Gastroesophageal sphincter (tissue), 4 donors: ENCODE data around the gene GPR183. TPM values are rescaled to one million over a fixed set of nuclear protein-coding genes. Genes with fewer than 3 reads are reported as not detected.
A peak's percentile ranks its signal among the peaks of the same experiment; 100 is the strongest.

ENCODE experiments used
- ATAC-seq: fragments of 150-250 bp; one replicate; pipeline ENCODE4 v1.9.1; 2016; ENCODE audit warnings: mild to moderate bottlenecking, moderate library complexity
- H3K27ac ChIP-seq, 4 donors: fragments of 200-600 bp; sonication (generic) in 3 of 4; 1 replicate in 3 of 4; 2 replicates in 1 of 4; pipeline ENCODE4 v1.5.1; 2016 to 2019
- H3K27me3 ChIP-seq: fragments of 200-600 bp; sonication (generic); one replicate; pipeline ENCODE4 v1.5.1; 2019
- H3K36me3 ChIP-seq, 2 donors: fragments of 200-600 bp; sonication (generic); one replicate each; pipeline ENCODE4 v1.5.1; 2019; ENCODE audit warnings: control low read depth in 1 of 2
- H3K4me1 ChIP-seq, 3 donors: fragments of 200-600 bp; sonication (generic); 1 replicate in 2 of 3; 2 replicates in 1 of 3; pipeline ENCODE4 v1.5.1; 2016 to 2019; ENCODE audit warnings: control low read depth in 2 of 3
- H3K4me3 ChIP-seq, 2 donors: fragments of 200-600 bp; sonication (generic); one replicate each; pipeline ENCODE4 v1.5.1; 2019; ENCODE audit warnings: mild to moderate bottlenecking in 1 of 2, moderate library complexity in 1 of 2
- H3K9me3 ChIP-seq, 3 donors: fragments of 200-600 bp; sonication (generic); one replicate each; pipeline ENCODE4 v1.5.1; 2017 to 2019; ENCODE audit warnings: control low read depth in 2 of 3
- EP300 ChIP-seq: sonication (generic); formaldehyde crosslinking; IDR thresholded peaks from one replicate; pipeline ENCODE4 v1.6.1; 2017; ENCODE audit warnings: antibody characterized with exemption, mild to moderate bottlenecking
- POLR2A ChIP-seq, 2 donors: fragments of 450-650 bp; IDR thresholded peaks; one replicate each; pipeline ENCODE4 v1.6.1; 2017; ENCODE audit warnings: antibody characterized with exemption in 2 of 2, mild to moderate bottlenecking in 2 of 2, moderate library complexity in 1 of 2
- POLR2AphosphoS5 ChIP-seq: sonication (generic); formaldehyde crosslinking; IDR thresholded peaks from one replicate; pipeline ENCODE4 v1.6.1; 2017; ENCODE audit warnings: antibody characterized with exemption
- WGBS, 2 donors: methylation state at CpG; one replicate each; pipeline ENCODE4 v1.1.5; 2018; ENCODE audit warnings: low coverage in 1 of 2; 5-methylcytosine and 5-hydroxymethylcytosine counted together
- total RNA-seq, 4 donors: library from RNA; depleted of rRNA; stranded (reverse); fragments of >200 nt; gene quantifications; one replicate each; pipeline ENCODE4 v1.1.0, GENCODE V29; 2016
- TF ChIP-seq, protein P1 (sequence below), 4 experiments: fragments of 200-600 bp in 2 of 4; fragments of 450-650 bp in 2 of 4; sonication (generic) in 1 of 4; IDR thresholded peaks; one replicate each; pipeline ENCODE4 v1.5.1; 2017 to 2019; ENCODE audit warnings: antibody characterized with exemption in 4 of 4, mild to moderate bottlenecking in 2 of 4, moderate library complexity in 2 of 4

GPR183 gene
- total RNA-seq, 4 donors from 2014 or later = 11.5 to 23.8 (median 18.1) TPM

DNA sequence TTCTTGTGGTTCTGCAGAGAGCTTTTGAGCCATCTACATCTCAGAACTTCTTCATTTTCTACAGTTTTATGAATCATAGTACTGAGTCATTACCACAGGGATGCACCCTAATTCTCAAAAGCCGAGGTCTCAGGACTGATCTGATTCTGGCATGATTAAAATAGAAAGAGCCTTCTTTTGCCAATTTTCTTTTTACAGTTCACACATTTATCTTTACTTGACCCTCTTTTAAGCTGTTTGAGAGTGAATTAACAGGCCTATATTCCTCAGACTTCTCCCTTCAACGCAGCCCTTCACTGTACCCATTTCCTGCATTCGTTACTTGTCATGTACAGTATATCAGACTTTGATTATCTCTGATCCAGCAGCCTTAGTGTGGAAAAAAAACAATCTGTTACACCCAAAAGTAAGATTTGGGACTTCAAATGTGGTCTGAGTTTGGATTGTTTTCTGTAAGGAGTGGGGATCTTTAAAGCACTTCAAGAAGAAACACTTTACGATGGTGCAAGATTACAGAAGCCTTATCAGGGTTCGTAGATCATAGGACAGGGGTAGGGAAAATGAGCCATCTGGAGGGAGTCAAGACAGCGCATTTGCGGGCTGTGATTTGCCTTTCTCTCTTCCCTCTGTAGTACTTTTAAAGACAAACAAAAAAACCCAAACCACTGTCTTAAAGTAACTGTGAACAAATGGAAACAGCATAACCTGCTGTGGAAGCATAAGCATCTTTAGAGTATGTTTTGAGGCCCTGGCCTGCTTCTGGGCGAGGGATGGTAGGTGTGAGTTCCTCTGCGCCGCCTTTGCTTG is 15.3 kb upstream of the GPR183 start:
- H3K4me1 ChIP-seq = peaks cover 0 to 36% (median 7%) of the 10 kb centered on the region in 3 donors
- H3K27me3 ChIP-seq = no peaks in the 10 kb centered on the region
- peak overlapping the region in 2 of 4 donors; percentile 43 to 56 for H3K27ac ChIP-seq
- TF ChIP-seq EP300 = no peak
- TF ChIP-seq POLR2AphosphoS5 = no peak
- no peak for TF ChIP-seq POLR2A (IDR thresholded peaks at IDR 0.05)
- ATAC-seq = peak; percentile 70
- H3K9me3 ChIP-seq = no peaks in the 10 kb centered on the region
- WGBS, 2 donors = 43 to 55% methylated on average over 4 to 10 of the region's 10 CpGs
- peaks cover 0 to 12% of the 10 kb centered on the region in 2 donors for H3K36me3 ChIP-seq
- H3K4me3 ChIP-seq = no peak overlapping the region

DNA sequence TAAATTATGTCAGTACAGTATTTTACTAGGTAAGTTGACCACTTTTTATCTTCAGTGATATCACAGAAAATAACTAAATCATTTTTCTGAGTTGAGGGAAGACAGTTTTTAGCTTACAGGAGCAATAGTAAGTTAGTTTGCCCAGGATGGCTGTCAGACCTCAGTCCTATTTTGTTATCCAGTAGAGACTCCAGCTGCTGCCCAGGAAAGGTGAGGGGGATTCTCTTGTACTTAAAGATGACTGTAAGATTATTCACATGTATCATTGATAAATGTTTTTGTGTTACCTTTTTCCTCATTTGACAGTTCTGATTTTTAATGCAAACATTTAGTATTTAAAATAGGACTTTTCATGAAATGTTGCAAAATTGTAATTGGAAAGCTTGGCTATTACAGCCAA is 14.5 kb upstream of the GPR183 start:
- Histone ChIP-seq H3K9me3 (no peaks in the 10 kb centered on the region), H3K4me1 (peaks cover 0 to 36% (median 7%) of the 10 kb centered on the region in 3 donors), H3K4me3 (no peak overlapping the region), H3K27me3 (no peaks in the 10 kb centered on the region), H3K27ac (peak overlapping the region in 2 of 4 donors; percentile 56 to 63), H3K36me3 (peaks cover 0 to 12% of the 10 kb centered on the region in 2 donors)
- no peak for TF ChIP-seq POLR2A (IDR thresholded peaks at IDR 0.05)
- TF ChIP-seq, protein P1, sequence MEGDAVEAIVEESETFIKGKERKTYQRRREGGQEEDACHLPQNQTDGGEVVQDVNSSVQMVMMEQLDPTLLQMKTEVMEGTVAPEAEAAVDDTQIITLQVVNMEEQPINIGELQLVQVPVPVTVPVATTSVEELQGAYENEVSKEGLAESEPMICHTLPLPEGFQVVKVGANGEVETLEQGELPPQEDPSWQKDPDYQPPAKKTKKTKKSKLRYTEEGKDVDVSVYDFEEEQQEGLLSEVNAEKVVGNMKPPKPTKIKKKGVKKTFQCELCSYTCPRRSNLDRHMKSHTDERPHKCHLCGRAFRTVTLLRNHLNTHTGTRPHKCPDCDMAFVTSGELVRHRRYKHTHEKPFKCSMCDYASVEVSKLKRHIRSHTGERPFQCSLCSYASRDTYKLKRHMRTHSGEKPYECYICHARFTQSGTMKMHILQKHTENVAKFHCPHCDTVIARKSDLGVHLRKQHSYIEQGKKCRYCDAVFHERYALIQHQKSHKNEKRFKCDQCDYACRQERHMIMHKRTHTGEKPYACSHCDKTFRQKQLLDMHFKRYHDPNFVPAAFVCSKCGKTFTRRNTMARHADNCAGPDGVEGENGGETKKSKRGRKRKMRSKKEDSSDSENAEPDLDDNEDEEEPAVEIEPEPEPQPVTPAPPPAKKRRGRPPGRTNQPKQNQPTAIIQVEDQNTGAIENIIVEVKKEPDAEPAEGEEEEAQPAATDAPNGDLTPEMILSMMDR (IDR thresholded peaks at IDR 0.05) = no peak
- TF ChIP-seq POLR2AphosphoS5 = no peak
- no peak for TF ChIP-seq EP300
- ATAC-seq = no peak

DNA sequence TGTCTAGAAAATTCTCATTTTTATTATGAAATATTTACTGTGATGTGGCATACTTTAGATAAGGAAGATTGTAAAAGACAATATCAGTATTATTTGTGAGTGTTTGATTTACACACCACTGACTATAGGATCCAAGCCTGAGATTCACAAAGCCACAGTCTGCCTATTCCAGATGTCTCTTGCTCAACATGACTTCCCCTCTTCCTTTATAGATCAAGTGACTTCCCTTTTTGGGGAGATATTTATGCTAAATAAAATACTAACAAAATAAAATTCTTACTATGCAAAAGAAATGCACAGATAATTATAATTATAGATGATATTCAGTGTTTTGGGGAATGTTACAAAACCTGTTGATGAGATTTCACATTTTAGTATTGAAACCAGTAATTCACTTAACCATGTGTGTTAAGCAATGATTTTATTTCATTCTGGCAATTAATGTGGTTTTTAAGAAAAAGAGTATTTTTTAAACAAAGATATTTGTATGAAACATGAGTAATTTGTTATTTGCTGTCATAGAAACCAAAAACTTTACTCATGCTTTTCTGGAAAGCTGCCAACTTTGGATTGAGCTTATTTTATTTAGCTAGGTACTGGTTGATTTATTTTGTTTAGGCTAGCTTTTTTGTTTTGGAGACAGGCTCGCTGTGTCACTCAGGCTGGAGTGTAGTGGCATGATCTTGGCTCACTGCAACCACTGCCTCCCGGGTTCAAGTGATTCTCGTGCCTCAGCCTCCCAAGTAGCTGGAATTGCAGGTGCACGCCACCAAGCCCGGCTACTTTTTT is 13.7 kb upstream of the GPR183 start:
- Histone ChIP-seq H3K36me3 (peaks cover 0 to 12% of the 10 kb centered on the region in 2 donors), H3K27me3 (no peaks in the 10 kb centered on the region), H3K27ac (peak overlapping the region in 3 of 4 donors; percentile 41 to 63 (median 56)), H3K4me3 (no peak overlapping the region), H3K9me3 (no peaks in the 10 kb centered on the region), H3K4me1 (peaks cover 0 to 36% (median 7%) of the 10 kb centered on the region in 3 donors)
- ATAC-seq = peak; percentile 22
- no peak for TF ChIP-seq POLR2AphosphoS5
- WGBS, 2 donors = 38 to 60% methylated on average over 2 to 5 of the region's 5 CpGs

DNA sequence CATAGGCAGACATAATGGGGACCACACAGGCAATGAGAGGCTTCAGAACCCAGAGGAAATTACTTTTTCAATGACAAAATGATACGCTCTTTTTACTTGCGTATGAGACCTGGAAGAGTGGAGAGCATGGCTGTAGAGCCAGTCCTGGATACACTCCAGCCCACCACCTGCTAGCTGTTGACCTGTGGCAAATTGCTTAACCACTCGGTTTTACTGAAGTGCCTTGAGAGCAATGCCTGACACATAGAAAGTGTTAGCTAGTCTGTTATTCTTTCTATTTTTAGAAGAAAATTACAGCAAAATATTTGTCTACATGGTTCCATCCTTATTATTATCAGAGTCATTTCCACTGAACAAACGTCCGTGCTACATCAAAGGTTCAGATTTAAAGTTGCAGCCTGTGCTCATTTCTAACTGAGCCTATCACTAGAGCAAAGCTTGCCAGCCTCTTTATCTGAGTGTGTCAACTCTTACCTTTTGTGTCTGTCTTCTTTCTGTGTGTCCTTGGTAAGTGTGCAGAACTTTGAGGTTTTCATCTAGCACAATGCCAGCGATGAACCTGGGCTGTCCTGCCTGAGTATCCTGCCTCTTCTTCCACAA is 9.6 kb upstream of the GPR183 start:
- Histone ChIP-seq H3K27ac (no peak overlapping the region), H3K4me1 (peaks cover 2 to 36% (median 7%) of the 10 kb centered on the region in 3 donors)
- no peak for ATAC-seq

DNA sequence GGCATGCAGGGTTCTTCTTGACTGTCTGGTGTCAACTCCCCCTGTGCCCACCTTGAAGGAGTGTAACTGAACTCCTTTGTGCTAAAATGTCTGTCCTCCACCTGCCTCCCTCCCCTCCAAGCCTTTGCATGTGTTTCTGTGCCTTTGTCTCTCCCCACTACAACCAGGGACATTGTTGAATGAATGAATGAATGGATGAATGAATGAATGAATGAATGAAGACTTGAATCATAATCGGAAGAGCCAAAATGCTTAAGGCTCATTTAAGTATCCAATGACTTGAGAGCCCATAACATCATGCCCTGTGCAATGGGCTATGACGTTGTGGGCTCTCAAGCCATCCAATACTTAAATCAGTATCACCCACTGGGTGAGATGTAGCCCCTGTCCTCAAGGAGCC is 9.0 kb upstream of the GPR183 start:
- TF ChIP-seq POLR2A (IDR thresholded peaks at IDR 0.05) (no peak), EP300 (no peak), POLR2AphosphoS5 (no peak)
- TF ChIP-seq, protein P1 (IDR thresholded peaks at IDR 0.05) = no peak

More for the DNA sequence above, 9.6 kb upstream of the GPR183 start:
- H3K9me3 ChIP-seq = no peaks in the 10 kb centered on the region
- H3K4me3 ChIP-seq = no peak overlapping the region
- TF ChIP-seq EP300 (no peak), POLR2A (IDR thresholded peaks at IDR 0.05) (no peak), POLR2AphosphoS5 (no peak)
- TF ChIP-seq, protein P1 (IDR thresholded peaks at IDR 0.05) = no peak
- H3K36me3 ChIP-seq = peaks cover 0 to 12% of the 10 kb centered on the region in 2 donors
- no peaks in the 10 kb centered on the region for H3K27me3 ChIP-seq
- WGBS, 2 donors = 66 to 67% methylated on average over 5 to 6 of the region's 6 CpGs

More for the DNA sequence above, 9.0 kb upstream of the GPR183 start:
- H3K27ac ChIP-seq = no peak overlapping the region
- peaks cover 0 to 12% of the 10 kb centered on the region in 2 donors for H3K36me3 ChIP-seq
- peaks cover 4 to 35% (median 7%) of the 10 kb centered on the region in 3 donors for H3K4me1 ChIP-seq
- 100% methylated on average over 2 of the region's 2 CpGs for WGBS, 2 donors
- H3K4me3 ChIP-seq = no peak overlapping the region
- no peaks in the 10 kb centered on the region for H3K9me3 ChIP-seq
- ATAC-seq = no peak
- H3K27me3 ChIP-seq = no peaks in the 10 kb centered on the region
